ENCODE results near the gene MICOS13.
"Not testable (repeated sequence)": the region's sequence is repeated elsewhere in the genome, so short reads cannot be mapped to it uniquely, and the experiment has no call there.

The MICOS13 gene

GRCh38 chr19:5707576-5708575 lies 27.6 kb upstream of the MICOS13 start:
- Histone ChIP-seq H3K27ac (no peak overlapping the region), H3K4me3 (no peak overlapping the region)
- TF ChIP-seq CTCF (IDR thresholded peaks at IDR 0.05) = no peak
- no peak for DNase-seq (ENCODE audit: low spot score)

- TF ChIP-seq CTCF (IDR thresholded peaks at IDR 0.05) = no peak
- no peak overlapping the region for H3K4me3 ChIP-seq
- no peak overlapping the region for H3K27ac ChIP-seq
- DNase-seq (ENCODE audit: low spot score) = no peak
These were observed 26.7 kb upstream of the MICOS13 start for GRCh38 chr19:5706876-5707573.

- Histone ChIP-seq H3K27ac (no peak overlapping the region), H3K4me3 (no peak overlapping the region)
- DNase-seq (ENCODE audit: low spot score) = no peak
- TF ChIP-seq CTCF (IDR thresholded peaks at IDR 0.05) = no peak
These were observed 25.2 kb upstream of the MICOS13 start for GRCh38 chr19:5705552-5705951.

- no peak for TF ChIP-seq CTCF (IDR thresholded peaks at IDR 0.05)
- H3K4me3 ChIP-seq = no peak overlapping the region
- no peak for DNase-seq (ENCODE audit: low spot score)
These were observed 23.8 kb upstream of the MICOS13 start for GRCh38 chr19:5703819-5704818.

GRCh38 chr19:5702053-5702410 lies 21.7 kb upstream of the MICOS13 start:
- not testable (repeated sequence) for H3K4me3 ChIP-seq; DNase-seq (ENCODE audit: low spot score); H3K27ac ChIP-seq

More at GRCh38 chr19:5703819-5704818, 23.8 kb upstream of the MICOS13 start:
- no peak overlapping the region for H3K27ac ChIP-seq

GRCh38 chr19:5700455-5701092 lies 20.3 kb upstream of the MICOS13 start:
- no peak for TF ChIP-seq CTCF (IDR thresholded peaks at IDR 0.05)
- Histone ChIP-seq H3K4me3 (no peak overlapping the region), H3K27ac (no peak overlapping the region)
- DNase-seq (ENCODE audit: low spot score) = peak; percentile 61
